Measurements from ENCODE around the gene CMAS.

DNA sequence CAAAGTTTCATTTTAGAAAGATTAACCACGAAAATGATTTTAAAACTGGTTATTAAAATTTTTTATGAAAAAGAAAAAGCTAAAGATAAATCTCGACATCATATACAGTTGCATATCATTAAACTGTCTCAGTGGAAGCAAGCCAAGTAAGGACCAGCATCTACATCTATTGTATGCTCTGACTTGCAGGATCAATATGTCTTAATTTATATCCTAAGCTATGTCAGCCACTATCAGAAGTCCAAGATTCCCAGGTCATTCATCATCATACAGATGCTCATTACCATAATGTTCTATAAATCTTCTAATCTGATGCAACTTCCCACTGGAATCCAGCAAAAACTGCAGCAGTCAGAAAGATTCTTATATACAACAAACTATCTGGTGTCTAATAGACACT, 43.5 kb downstream of the CMAS start:
- TF ChIP-seq, protein P1, sequence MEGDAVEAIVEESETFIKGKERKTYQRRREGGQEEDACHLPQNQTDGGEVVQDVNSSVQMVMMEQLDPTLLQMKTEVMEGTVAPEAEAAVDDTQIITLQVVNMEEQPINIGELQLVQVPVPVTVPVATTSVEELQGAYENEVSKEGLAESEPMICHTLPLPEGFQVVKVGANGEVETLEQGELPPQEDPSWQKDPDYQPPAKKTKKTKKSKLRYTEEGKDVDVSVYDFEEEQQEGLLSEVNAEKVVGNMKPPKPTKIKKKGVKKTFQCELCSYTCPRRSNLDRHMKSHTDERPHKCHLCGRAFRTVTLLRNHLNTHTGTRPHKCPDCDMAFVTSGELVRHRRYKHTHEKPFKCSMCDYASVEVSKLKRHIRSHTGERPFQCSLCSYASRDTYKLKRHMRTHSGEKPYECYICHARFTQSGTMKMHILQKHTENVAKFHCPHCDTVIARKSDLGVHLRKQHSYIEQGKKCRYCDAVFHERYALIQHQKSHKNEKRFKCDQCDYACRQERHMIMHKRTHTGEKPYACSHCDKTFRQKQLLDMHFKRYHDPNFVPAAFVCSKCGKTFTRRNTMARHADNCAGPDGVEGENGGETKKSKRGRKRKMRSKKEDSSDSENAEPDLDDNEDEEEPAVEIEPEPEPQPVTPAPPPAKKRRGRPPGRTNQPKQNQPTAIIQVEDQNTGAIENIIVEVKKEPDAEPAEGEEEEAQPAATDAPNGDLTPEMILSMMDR (IDR thresholded peaks at IDR 0.05; ENCODE audit: insufficient read depth, low read length, poor library complexity, severe bottlenecking), result no peak
- TF ChIP-seq EZH2phosphoT487 (conservative IDR thresholded peaks at IDR 0.05; ENCODE audit: low read length), result no peak

Data from SU-DHL-6 (cell line).